Suprapubic skin (tissue), 4 donors: ENCODE results near the gene CX3CR1.

ENCODE experiments used
- CTCF ChIP-seq, 2 donors: fragments of 200-600 bp in 1 of 2; fragments of 450-650 bp in 1 of 2; sonication (generic) in 1 of 2; IDR thresholded peaks; one replicate each; pipeline ENCODE4 v1.5.1; 2016 to 2019; ENCODE audit warnings: antibody characterized with exemption in 2 of 2, mild to moderate bottlenecking in 1 of 2, moderate library complexity in 1 of 2
- EP300 ChIP-seq: sonication (generic); formaldehyde crosslinking; IDR thresholded peaks from one replicate; pipeline ENCODE4 v1.6.1; 2017; ENCODE audit warnings: antibody characterized with exemption
- POLR2A ChIP-seq, 2 donors: fragments of 450-650 bp; IDR thresholded peaks; one replicate each; pipeline ENCODE4 v1.6.1; 2017; ENCODE audit warnings: antibody characterized with exemption in 2 of 2, mild to moderate bottlenecking in 2 of 2, moderate library complexity in 2 of 2
- POLR2AphosphoS5 ChIP-seq, 3 donors: sonication (generic); formaldehyde crosslinking; IDR thresholded peaks; one replicate each; pipeline ENCODE4 v1.6.1; 2017; ENCODE audit warnings: antibody characterized with exemption in 3 of 3

GRCh38 chr3:39319249-39319648 lies 39.4 kb upstream of the CX3CR1 start:
- TF ChIP-seq CTCF (IDR thresholded peaks at IDR 0.05) (no peak), POLR2A (IDR thresholded peaks at IDR 0.05) (no peak), POLR2AphosphoS5 (IDR thresholded peaks at IDR 0.05) (no peak), EP300 (no peak)
